ENCODE results near the gene CLSTN2. TPM values are rescaled to one million over a fixed set of nuclear protein-coding genes. Genes with fewer than 3 reads are reported as not detected.

Gene CLSTN2
- total RNA-seq, 1 experiment from 2014 or later = 0.17 TPM

DNA sequence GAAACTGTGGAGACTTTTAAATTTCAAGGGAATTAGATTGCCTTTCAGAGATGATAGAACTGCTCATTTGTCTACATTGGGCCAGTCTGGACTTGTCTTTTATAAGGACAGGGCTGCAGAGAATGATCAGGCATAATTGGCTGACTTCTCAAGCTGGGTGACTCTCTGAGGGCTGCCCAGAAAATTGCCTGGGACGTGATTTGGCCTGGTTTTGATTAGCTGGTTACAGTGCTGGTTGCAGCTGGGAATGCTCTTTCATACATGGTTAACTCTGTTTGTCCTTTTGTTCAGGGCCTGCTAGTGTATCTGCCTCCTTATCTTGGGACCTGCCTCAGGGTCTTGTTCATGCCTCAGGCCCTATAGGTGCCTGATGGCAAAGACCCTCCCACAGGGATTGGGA lies 245.6 kb downstream of the CLSTN2 start:
- no peak for DNase-seq (ENCODE audit: low read depth)

DNA sequence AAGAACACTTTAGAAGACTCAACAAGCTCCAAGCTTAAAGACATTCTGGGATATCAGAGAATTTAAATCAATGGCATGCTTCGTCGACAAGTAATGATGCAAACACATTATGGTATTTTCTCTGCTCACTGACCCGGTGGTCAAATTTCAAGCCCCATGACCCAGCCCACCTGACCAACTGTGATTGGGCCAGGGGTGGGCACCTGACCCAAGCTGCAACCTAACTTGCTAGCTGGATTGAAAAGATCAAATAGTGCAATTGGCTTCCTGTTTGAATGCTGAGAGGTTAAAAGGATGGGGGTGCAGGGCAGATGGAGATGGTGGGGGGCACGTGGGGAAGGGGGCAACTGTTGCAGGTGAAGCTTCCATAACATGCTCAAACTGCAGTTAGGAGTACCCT lies 250.4 kb downstream of the CLSTN2 start:
- no peak for DNase-seq (ENCODE audit: low read depth)

DNA sequence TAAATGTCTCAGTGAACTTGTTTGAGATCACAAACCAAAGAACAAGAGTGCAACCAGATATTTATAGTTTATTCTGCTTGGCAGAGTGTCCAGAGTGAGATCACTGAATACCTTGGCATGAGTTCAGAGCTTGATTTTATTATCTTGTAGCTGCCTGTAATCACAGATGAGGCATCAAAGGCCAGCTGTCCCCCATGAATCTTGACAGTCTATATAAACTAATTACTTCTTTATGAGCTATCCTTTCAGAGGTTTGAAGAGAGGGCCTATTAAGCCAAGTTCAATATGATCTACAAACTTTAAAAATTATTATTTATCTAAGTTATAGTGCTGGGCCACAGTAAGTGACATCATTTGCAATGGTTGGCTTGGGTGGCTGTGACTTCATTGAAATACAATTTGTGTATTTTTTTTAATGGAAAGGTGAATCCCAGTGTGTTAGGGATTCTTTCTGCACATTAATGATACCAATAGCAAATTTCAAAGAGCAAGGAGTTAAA lies 251.5 kb downstream of the CLSTN2 start:
- DNase-seq (ENCODE audit: low read depth) = peak; percentile 77

DNA sequence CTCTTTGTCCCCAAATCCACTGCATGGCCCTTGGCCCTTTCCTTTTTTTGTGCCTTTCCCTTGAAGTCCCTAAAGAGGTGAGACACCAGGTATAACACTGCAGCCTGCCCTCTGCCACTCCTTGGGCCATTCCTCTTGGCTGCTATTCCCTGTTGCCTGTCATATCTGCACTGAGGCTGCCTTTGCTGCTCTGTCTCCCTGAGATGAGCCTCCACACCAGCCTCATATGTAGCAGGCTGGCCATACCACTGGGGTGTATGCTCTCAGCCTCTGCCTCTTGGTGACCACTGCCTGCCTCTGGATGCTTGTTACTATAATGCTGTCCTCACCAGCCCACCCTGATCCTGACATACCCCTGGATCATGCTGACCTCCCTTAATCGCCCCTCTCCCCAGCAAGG lies 252.0 kb downstream of the CLSTN2 start:
- no peak for DNase-seq (ENCODE audit: low read depth)

DNA sequence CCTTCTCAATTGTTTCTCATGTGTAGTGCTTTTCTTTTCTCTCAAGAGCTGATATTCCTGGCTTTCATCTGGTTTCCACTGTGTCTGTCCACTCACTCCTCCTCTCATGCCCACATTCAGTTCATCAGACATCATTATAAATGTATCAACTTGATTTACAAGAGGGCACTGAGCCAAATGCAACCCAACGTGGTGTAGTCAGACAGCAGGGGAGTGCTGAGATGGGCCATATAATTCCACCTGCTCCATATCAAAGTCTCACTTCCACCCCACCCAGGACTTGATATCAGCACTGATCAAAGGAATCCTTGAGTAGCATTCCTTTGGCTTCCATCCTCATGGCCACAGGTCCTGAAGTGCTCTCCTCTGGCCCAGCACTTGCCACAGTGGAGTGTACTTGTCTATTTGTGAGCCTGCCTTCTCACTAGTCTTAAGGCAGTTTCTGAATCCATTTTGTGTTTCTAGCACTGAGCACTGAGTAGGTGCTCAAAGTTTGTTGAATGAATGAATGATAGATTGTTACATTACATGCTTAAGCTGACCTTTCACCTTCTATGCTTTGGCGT lies 252.8 kb downstream of the CLSTN2 start:
- no peak for DNase-seq (ENCODE audit: low read depth)

DNA sequence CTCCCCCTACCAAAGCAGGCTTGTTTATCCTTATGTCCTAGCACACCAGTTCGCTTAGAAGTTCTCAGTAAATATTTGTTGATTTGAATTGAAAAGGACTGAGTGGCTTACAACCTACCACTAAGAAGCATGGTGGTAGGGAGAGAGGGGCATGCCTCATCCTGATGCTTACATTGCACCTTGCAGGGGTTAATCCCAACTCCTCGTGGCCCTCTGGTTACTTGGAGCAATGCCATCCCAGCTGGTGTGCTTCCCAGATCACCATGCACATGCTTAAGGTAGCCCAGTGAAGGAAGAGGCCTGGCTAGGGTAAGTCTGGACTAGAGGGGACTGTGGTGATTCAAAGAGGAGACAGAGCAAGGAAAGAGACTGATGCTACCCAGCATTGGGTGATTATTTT lies 253.3 kb downstream of the CLSTN2 start:
- DNase-seq (ENCODE audit: low read depth) = no peak

DNA sequence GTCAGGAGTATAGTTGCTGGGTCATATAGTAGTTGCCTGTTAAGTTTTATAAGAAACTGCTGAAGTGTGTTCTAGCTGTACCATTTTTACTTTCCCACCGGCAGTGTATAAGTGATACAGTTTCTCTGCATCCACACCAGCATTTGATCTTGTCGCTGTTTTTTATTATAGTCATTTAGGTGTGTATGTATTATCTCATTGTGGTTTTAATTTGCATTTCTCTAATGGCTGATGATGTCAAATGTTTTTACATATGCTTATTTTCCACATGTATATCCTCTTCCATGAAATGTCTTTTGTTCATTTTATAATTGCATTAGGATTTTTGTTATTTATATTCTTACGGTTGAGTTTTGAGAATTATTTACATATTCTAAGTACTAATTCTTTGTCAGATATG lies 254.3 kb downstream of the CLSTN2 start:
- DNase-seq (ENCODE audit: low read depth) = no peak

DNA sequence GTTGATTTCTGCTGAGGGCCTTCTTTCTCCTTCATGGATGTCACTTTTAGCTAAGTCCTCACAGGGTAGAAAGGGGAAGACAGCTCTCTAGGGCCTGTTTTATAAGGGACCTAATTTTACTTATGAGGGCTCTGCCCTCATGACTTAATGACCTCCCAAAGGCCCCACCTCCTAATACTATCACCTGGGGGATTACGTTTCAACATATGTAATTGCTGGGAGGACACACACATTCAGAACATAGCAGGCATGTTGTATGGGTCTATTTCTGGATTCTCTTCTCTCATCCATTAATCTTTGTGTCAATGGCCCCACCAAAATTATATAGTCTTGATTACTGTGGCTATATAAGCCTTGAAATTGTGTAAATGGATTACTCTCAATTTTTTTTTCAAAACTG lies 255.0 kb downstream of the CLSTN2 start:
- DNase-seq (ENCODE audit: low read depth) = no peak

DNA sequence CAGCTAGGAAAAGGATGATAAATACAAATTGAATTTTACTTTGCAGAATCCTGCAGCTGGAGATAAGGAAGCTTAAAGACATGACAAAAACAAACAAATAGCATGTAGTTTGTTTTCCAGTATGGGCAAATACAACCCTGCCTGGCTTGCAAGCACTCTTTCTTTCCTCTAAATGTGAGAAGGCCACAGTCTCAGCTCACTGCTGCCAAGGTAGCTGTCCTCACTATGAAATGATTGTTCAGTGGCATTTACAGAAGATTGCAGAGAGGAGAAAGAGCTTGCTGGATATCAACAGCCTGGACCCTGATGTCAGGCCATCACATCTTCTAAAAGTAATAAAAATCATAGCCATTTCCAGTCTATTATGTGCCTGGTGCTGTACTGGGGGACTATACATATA lies 262.0 kb downstream of the CLSTN2 start:
- DNase-seq (ENCODE audit: low read depth) = no peak

DNA sequence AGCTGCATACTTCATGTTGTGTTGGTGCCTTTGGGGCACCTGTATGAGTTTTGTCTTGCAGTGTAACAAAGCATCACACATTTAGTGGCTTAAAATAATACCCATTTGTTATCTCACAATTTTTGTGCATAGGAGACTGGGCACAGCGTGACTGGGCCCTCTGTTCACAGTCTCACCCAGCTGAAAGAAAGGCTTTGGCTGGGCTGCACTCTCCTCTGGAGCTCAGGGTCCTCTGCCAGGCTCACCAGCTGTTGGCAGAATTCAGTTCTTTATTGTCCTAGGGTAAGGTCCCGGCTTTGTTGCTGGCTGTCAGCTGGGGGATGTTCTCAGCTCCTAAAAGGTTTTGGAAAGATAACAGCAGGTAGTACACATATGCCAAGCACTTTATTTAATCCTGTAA lies 263.3 kb downstream of the CLSTN2 start:
- no peak for DNase-seq (ENCODE audit: low read depth)

DNA sequence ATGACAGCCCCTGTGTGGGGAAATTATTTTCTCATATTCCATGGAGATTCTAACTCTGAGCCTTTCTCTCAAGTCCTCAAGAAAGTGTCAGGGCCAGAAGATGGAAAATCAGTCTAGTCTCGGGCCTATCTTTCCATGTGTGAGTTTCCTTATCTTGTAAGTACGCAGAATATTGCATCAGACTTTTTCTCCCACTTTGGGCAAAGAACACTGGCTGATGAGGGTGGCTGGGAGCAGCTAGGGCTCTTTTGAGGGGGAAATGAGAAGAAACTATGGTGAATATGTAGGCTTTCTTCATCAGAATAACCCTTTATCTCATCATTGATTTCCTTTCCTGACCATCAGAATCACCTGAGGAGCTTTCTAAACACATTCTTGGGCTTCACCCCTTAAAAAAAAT lies 264.0 kb downstream of the CLSTN2 start:
- no peak for DNase-seq (ENCODE audit: low read depth)

DNA sequence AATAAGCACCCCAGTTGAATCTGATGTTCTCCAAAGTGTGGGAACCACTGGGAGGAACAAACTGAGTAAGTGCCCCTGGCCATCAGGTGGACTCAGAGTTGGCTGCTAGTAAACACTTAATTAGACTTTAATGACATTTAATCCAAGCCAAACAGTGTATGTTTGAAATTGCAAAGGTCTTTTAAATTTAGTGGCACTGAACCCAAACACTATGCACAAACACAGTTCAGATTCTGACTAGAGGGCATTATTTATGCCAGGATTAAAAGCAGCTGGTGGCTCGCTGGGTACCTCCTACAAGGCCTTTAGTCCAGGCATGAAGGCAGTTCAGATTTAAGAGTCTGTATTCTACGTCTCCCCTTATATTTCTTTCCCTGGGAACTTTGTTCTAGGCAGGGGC lies 264.8 kb downstream of the CLSTN2 start:
- DNase-seq (ENCODE audit: low read depth) = no peak

DNA sequence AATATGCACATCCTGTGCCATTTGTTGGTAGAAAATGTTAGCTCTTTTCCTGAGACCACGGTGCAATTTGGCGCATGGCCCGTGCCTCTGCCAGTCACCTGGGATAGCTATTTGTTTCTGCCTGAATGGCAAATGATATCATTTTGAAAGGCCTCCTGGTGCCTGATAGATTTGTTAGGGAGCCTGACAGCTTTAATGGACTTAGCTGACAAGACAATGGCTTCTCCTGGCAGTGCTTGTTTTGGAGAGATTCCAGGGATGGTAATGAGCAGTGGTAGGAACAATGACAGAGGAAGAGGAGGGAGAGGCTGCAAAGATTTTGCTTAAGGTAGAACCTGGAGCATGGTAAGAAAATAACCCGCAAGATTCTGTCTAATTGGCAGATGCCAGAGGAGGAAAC lies 268.5 kb downstream of the CLSTN2 start:
- DNase-seq (ENCODE audit: low read depth) = no peak

DNA sequence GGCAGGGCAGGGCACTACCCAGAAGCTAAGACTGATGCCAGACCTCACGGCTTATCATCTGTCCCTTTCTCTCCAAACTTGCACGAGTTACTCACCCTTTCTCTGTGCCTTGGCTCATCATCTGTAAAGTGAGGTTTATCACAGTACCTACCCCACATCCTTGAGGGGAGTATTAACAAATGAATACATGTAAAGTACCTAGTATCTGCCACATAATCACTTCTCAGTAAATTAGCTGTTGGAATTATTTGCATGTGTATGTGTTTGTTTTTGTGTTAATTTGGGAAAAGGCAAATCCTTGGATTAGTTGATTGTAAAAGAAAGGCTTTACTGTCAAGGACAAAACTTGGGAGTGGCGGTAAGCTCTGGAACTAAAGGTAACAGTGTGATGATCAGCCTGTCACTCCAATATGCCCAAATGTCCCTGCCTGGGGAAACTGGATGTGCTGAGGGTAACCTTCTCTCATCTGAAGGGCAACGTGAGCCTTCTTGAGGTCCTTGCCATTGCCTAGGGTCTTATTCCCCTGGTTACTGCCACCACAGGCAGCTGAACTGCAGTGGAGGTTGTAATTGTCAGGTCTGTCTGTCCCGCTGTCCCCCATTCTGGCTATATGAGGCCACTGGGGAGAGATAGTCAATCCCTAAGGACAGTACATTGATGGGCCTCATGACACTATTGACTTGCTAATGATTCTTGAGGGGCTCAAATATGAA lies 269.4 kb downstream of the CLSTN2 start:
- no peak for DNase-seq (ENCODE audit: low read depth)

DNA sequence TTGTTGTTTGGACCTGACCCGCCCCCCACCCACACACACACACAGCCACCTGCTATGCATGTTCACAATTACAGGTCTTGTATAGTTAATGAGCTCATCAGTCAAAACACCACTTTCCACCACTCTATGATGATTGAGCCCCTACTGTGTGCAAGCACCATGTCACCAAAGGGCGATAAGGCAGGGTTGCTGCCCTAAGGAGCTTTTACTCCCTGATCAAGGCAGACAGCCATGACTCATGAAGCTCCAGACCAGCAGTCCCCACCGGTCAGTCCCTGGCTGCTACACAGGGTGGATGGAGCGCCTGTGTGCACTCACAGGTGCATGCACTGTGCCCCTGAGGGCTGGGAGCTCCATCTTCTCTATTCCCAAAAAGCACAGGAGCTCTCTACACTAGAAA lies 270.6 kb downstream of the CLSTN2 start:
- DNase-seq (ENCODE audit: low read depth) = no peak

DNA sequence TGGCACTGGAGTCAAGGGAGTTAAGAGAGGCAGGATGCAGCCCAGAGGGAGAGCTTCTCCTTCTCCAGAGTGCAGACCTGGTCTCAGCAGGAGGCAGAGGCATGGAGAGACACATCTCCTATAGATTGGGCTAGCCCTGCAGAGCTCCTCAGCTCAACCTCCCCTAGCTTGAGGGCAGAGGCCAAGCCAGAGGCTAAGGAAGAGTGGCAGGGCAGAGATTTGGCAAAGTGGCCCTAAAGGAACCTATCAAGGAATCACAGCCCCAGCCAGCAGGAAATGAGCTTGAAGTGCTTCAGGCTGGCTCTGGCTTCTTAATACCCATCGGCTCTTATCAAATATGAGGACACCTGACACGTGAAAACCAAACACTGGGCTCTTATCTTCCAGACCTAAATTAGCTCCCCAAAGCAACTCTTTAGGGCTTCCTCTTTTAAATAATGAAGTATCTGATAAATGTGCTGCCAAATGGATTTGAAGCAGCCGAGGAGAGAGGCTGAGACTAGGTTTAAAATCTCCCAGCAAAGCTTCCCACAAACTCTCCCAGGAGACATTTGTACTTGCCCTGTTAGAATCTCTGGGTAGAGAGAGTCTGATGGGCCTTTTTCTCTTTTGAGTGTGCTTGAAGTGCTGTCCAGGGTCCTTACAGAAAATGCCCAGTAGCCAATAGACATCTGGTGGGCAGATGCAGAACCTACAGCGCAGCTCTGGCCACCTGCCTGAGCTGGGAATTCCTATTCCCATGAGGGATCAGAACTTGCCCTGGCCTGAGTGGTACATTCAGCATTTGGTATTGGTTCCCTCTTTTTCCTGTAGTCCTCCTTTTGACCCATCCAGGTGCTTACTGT lies 271.4 kb downstream of the CLSTN2 start:
- DNase-seq (ENCODE audit: low read depth) = peak; percentile 52

DNA sequence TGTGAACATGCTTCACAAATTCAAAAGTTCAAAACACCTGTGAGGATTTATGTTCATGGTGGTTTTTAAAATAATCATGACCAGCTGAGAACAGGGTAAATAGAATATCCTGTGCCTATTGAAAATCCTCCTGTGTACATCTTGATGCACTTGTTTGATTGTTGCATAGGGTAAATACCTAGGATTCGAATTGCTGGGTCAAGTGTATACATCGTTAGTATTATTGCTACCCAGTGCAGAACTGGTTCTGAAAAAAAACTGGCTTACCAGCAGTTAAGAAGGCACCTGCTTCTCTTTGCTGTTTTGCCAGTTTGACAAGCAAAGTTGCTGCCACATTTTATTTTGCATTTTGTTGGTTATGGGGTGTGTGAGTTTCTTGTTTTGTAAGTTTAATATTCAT lies 272.6 kb downstream of the CLSTN2 start:
- no peak for DNase-seq (ENCODE audit: low read depth)

DNA sequence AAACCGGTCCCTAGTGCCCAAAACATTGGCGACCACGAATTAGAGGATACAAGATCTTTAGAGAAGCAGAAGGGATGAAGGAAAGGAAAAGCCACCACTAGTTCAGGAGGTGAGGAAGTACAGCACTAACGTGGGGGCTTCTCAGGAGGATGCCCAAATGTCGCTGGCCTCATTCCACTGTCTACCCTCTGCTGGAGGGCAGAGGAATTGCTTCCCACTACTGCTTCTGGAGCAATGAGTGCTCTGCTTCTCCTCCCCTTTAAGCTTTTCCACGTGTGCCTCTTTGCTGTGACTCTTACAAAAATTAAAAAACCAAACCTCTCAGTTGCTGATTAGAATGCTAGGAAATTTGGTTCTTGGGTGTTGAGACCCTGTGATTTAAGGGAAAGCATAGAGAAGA lies 281.3 kb downstream of the CLSTN2 start:
- no peak for DNase-seq (ENCODE audit: low read depth)

DNA sequence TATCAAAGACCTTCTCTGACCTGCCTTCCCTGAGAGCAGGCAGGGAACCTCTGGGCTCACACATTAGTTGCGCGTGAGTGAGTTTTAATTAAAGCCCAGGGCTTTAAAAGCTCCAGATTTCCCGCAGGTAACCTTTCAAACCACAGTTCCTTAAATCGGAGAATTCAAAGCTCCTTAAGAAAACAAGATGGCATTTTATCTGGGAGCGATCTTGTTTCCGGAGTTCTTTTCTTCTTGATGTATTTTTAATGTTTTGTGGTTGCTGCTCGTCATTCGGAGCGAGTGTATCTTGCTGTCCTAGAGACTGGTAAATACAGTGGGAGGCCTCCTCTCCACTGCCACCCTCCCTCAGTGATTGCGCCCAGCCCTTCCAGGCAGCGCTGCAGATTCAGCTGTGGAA lies 284.3 kb downstream of the CLSTN2 start:
- DNase-seq (ENCODE audit: low read depth) = no peak

DNA sequence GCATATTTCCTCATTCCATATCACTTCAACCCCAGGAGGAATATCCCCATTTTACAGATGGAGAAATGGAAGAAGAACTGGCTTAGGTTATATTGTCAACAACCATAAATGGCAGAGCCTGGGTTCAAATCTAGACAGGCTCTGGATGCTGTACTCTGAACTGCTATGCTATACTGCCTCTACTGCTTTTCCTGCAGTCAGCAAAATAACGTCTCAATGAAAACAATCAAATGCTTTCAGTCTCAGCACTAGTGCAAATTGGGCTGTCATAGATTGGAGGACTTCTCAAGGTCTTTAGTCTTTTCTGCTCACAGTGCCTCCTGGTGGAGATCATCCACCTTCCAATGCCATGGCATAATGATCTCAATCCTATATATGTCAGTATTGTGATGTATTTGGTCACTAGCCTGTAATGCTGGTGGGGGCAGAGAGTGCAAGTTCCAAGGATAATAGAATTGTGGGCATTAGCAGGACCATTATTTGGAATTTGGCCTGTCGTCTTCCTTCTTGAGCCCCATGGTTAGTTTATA lies 285.0 kb downstream of the CLSTN2 start:
- DNase-seq (ENCODE audit: low read depth) = no peak

DNA sequence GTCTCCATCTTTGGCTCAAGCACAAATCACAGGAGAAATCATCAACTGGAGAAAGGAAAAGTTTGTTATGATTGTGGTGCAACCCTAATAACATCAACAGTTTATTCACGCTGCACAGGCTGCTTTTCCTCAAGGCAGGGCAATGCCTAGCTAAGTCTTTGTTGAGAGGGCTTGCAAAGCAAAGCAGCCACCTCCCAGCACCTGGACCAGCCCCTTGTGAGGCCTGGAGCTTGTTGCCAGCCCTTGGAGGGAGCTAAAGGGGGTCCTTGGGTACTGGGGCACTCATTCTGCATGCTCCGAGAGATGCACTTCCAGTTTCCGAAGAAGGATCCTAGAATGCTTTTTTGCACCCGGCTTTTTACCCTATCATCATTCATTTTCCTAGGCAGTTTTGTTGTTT lies 288.2 kb downstream of the CLSTN2 start:
- DNase-seq (ENCODE audit: low read depth) = no peak

DNA sequence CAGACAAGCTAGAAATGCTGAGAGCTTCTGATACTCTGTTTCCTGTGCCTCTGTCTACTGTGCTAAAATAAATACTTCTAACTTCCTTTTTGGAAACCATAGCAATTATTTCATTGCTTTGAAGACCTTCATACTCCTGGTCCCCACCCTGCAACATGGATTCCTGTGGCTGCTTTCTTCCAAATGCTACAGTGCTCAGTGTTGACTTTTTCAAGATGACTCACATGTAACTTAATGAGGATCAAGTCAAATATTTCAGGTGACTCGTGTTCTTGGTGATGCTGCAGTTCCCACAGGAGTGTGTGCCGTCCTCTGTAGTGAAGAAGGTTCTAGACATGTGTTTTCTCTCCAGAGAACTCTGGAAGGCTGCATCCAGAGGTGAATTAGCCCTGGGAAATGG lies 288.6 kb downstream of the CLSTN2 start:
- peak; percentile 26 for DNase-seq (ENCODE audit: low read depth)

All from LHCN-M2 (cell line).